ENCODE results near the gene TRIP4. TPM values are rescaled to one million over a fixed set of nuclear protein-coding genes. Genes with fewer than 3 reads are reported as not detected.
"Not testable (repeated sequence)": the region's sequence is repeated elsewhere in the genome, so short reads cannot be mapped to it uniquely, and the experiment has no call there.

Gene TRIP4
- polyA plus RNA-seq, 6 donors from 2014 or later, result 23.6 to 32.6 (median 27.2) TPM

DNA sequence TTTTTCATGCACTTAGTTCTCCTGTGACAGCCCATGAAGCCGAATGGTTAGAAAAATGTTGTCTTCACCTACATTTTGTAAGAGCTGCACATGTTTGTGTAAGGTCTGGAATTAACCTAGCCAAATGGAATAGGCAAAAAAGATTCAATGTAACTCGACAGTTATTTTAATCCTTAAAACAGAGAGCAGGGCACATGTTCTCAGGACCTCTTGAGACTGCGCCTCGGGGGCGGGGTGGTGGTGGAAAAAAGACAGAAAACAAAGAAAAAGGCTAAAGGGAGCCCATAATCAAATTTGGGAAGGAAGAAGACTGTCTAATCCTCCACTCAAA is 31.0 kb upstream of the TRIP4 start:
- no peak for DNase-seq
- Mint-ChIP-seq H3K27me3 (no peaks in the 10 kb centered on the region), H3K36me3 (no peaks in the 10 kb centered on the region), H3K9me3 (no peaks in the 10 kb centered on the region), H3K27ac (peak overlapping the region; percentile 79 to 98 (median 94)), H3K4me3 (peak overlapping the region; percentile 85 to 98 (median 96)), H3K4me1 (peaks cover 16 to 21% (median 20%) of the 10 kb centered on the region in 3 donors)
- ATAC-seq (ENCODE audit: low read depth in 2 of 2), result no peak

DNA sequence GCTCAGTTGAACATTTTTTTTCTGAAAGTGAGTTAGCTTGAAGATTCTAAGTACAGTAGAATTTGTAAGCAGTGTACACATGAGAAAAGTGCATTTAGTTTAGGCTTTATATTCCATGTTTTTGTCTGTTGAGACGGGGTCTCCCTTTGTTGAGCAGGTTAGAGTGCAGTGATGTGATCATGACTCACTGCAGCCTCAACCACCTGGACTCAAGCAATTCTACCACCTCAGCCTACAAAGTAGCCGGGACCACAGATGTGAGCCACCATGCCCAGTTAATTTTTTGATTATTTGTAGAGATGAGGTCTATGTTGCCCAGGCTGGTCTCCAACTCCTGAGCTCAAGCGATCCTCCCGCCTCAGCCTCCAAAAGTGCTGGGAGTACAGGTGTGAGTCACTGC is 26.4 kb upstream of the TRIP4 start:
- no peaks in the 10 kb centered on the region for H3K36me3 Mint-ChIP-seq
- H3K27ac Mint-ChIP-seq, result no peak overlapping the region
- DNase-seq, result no peak

DNA sequence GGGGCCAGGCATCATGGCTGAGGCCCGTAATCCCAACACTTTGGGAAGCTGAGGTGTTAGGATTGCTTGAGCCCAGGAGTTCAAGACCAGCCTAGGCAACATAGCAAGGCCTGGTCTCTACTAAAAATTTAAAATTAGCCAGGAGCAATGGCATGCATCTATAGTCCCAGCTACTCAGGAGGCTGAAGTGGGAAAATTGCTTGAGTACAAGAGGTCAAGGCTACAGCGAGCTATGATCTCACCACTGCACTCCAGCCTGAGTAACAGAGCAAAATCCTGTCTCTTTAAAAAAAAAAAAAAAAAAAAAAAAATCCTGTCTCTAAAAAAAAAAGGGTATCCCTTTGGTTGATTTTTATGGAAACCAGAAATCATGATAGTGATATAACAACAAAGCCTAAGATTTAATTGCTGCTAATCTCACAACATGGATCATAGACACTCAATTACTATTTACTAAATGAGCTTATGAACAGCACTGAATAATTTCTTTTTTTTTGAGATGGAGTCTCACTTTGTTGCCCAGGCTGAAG is 18.5 kb upstream of the TRIP4 start:
- no peaks in the 10 kb centered on the region for H3K9me3 Mint-ChIP-seq
- peak overlapping the region in 1 of 8 donors; percentile 8 for H3K4me3 Mint-ChIP-seq
- H3K27ac Mint-ChIP-seq, result peak overlapping the region in 1 of 6 donors; percentile 38
- H3K27me3 Mint-ChIP-seq, result no peaks in the 10 kb centered on the region
- H3K4me1 Mint-ChIP-seq, result peaks cover 2 to 17% (median 13%) of the 10 kb centered on the region in 3 donors
- no peak for DNase-seq
- no peak for ATAC-seq (ENCODE audit: low read depth in 2 of 2)
- H3K36me3 Mint-ChIP-seq, result no peaks in the 10 kb centered on the region

More for the DNA sequence above, 26.4 kb upstream of the TRIP4 start:
- no peaks in the 10 kb centered on the region for H3K27me3 Mint-ChIP-seq
- ATAC-seq (ENCODE audit: low read depth in 2 of 2), result no peak
- no peak overlapping the region for H3K4me3 Mint-ChIP-seq
- no peaks in the 10 kb centered on the region for H3K9me3 Mint-ChIP-seq
- peaks cover 3 to 6% (median 5%) of the 10 kb centered on the region in 3 donors for H3K4me1 Mint-ChIP-seq

DNA sequence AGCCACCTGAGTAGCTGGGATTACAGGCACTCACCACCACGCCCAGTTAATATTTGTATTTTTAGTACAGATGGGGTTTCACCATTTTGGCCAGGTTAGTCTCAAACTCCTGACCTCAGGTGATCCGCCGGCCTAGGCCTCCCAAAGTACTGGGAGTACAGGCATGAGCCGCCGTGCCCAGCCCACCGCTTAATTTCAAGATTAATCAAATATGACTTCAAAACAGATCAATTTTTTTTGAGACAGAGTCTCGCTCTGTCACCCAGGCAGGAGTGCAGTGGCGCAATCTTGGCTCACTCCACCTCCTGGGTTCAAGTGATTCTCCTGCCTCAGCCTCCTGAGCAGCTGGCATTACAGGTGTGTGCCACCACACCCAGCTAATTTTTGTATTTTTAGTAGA is 16.3 kb upstream of the TRIP4 start:
- H3K4me1 Mint-ChIP-seq, result peaks cover 2 to 17% (median 13%) of the 10 kb centered on the region in 3 donors
- H3K9me3 Mint-ChIP-seq; DNase-seq; ATAC-seq (ENCODE audit: low read depth in 2 of 2); H3K27me3 Mint-ChIP-seq; H3K27ac Mint-ChIP-seq; H3K4me3 Mint-ChIP-seq; H3K36me3 Mint-ChIP-seq: not testable (repeated sequence)

DNA sequence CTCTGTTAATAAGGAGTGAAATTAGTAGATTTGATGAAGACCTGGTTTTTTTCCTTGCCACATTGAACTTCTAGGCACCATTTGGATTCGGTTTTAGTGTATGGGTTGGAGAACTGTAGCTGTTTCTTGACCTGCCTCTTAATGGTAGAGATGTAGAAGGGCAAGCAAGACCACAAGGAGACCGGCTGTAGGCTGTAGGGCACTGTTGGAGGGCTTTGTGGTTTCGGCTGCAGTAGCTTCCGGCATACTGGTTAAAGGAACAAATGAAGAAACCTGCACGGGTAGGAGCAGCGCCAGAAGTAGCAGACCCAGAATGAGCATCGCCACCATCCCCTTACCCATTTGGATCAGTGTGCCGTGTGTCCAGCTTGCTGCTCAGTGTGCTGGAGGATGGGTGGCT is 14.3 kb upstream of the TRIP4 start:
- Mint-ChIP-seq H3K27ac (peak overlapping the region in 1 of 6 donors; percentile 36), H3K27me3 (no peaks in the 10 kb centered on the region), H3K4me3 (peak overlapping the region in 1 of 8 donors; percentile 24), H3K4me1 (peaks cover 0 to 4% (median 0%) of the 10 kb centered on the region in 3 donors), H3K9me3 (no peaks in the 10 kb centered on the region), H3K36me3 (no peaks in the 10 kb centered on the region)
- DNase-seq (no peak), ATAC-seq (ENCODE audit: low read depth in 2 of 2) (no peak)

DNA sequence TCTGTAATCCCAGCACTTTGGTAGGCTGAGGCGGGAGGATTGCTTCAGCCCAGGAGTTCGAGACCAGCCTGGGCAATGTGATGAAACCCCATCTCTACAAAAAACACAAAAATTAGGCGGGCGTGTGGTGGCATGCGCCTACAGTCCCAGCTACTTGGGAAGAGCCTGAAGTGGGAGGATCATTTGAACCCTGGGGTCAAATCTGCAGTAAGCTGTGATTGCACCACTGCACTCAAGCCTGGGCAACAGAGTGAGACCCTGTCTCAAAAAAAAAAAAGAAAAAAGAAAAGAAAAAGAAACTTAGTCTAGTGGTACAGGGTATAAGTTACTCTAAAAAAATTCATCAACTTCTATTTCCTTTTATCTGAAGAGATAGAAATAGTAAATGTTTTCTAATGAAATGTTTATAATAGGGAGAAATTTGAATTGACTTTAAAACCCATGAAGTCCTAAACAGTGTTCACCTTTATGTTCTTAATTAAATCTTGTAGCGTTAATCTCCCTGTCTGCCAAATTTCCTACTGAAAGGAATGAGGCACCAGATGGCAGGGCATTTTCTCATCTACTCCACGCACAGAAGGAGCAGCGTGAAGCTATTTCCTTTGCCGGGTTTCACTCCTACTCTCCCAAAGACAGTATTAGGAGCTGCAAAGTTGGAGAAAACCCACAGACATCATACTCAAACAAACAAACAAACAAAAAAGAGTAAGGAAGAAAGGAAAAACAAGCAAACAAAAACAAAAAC is 8.2 kb upstream of the TRIP4 start:
- no peak for DNase-seq
- Mint-ChIP-seq H3K27me3 (no peaks in the 10 kb centered on the region), H3K9me3 (no peaks in the 10 kb centered on the region), H3K27ac (peak overlapping the region in 2 of 6 donors; percentile 19 to 52), H3K4me3 (peak overlapping the region in 7 of 8 donors; percentile 15 to 90 (median 73)), H3K36me3 (no peaks in the 10 kb centered on the region), H3K4me1 (peaks cover 9 to 18% (median 14%) of the 10 kb centered on the region in 3 donors)
- no peak for ATAC-seq (ENCODE audit: low read depth in 2 of 2)

DNA sequence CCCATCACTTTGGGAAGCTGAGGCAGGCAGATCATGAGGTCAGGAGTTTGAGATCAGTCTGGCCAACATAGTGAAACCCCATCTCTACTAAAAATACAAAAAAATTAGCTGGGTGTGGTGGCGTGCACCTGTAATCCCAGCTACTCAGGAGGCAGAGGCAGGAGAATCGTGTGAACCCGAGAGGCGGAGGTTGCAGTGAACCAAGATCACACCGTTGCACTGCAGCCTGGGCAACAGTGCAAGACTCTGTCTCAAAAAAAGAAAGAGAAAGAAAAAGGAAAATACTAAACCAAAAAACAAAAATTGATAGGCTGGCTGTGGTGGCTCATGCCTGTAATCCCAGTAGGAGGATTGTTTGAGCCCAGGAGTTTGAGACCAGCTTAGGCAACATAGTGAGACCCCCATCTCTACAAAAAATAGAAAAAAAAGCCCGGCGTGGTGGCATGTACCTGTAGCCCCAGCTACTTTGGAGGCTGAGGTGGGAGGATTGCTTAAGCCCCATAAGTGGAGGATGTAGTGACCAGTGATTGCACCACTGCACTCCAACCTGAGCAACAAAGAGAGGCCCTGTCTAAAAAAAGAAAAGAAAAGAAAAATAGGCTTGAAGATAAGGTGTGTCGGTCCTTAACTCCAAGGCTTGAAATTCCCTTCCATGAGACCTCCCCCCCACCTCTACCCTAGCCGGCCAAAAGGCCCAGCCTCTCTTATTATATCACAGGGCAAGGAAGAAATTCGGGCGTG is 7.3 kb upstream of the TRIP4 start:
- Mint-ChIP-seq H3K4me1 (peaks cover 9 to 18% (median 14%) of the 10 kb centered on the region in 3 donors), H3K4me3 (peak overlapping the region; percentile 83 to 100 (median 95)), H3K27ac (peak overlapping the region in 1 of 6 donors; percentile 58)
- ATAC-seq (ENCODE audit: low read depth in 2 of 2); H3K27me3 Mint-ChIP-seq; H3K36me3 Mint-ChIP-seq; H3K9me3 Mint-ChIP-seq; DNase-seq: not testable (repeated sequence)

DNA sequence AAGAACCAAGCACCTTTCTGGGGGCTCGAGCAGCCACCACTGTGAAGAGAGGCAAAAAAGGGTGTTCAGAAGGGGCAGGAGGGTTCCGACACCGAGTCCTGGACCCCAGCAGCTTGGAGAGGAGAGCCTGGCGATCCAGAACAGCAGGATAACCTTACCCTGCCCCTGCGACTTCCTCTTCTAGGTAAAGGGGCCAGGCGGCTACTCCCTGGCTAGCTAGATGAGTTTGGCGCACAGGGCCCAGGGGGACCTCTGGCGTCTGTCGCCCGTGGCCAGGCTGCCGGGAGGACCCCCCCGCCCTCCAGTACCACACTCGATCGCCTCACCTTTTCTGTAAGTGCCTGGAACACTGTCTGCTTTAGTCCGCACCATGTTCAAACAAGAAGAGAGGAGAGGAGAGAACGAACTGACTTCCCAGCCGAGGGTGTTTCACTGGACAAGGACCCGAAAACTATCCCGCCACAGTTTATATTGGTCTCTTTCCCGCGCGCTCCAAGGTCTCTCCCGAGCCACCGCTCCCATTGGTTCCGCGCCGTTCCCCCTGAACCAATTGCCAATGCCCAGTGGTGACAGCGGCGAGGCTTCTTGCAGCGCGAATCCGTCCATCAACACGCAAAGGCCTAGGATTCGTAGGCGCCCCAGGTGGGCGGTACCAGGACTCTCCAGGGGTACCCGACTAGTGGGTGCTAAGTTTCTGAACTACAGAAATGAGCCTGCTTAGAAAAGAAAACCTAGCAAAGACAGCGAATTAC is 6.5 kb upstream of the TRIP4 start, which contains the start of gene PCLAF:
TSS of gene PCLAF (minus strand) at position 442 of the 752 bp plus-strand sequence. CDS start at position 372, 70 bp downstream.
- Mint-ChIP-seq H3K36me3 (no peaks in the 10 kb centered on the region), H3K27ac (peak within 1 kb of the TSS in 5 of 6 donors; percentile 34 to 85 (median 82)), H3K4me3 (peak within 1 kb of the TSS; percentile 83 to 100 (median 95)), H3K9me3 (no peaks in the 10 kb centered on the region), H3K27me3 (no peaks in the 10 kb centered on the region), H3K4me1 (peaks cover 9 to 18% (median 14%) of the 10 kb centered on the region in 3 donors)
- ATAC-seq (ENCODE audit: low read depth in 2 of 2) (peak; percentile 100), DNase-seq (peak; percentile 86)

DNA sequence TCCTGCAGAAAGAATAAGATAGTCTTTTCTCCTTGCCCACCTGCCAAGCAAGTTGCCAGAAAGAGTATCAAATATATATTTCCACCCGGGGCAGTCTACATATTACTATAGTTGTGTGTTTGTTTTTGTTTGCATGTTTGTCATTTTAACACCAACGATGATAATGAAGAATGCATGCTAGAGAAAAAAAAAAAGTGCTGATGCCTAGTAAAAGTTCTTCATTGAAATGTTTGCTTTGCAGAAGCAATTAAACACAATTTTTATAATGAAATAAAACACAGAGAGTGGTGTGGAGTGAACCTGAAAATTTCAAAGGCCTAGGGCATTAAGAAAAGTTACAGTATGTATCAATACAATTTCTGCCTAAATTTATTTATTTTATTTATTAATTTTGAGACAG is 3.9 kb upstream of the TRIP4 start:
- no peaks in the 10 kb centered on the region for H3K9me3 Mint-ChIP-seq
- H3K27me3 Mint-ChIP-seq, result no peaks in the 10 kb centered on the region
- H3K4me3 Mint-ChIP-seq, result peak overlapping the region in 1 of 8 donors; percentile 36
- peak overlapping the region in 1 of 6 donors; percentile 68 for H3K27ac Mint-ChIP-seq
- DNase-seq, result no peak
- no peaks in the 10 kb centered on the region for H3K36me3 Mint-ChIP-seq
- ATAC-seq (ENCODE audit: low read depth in 2 of 2), result no peak
- H3K4me1 Mint-ChIP-seq, result peaks cover 18 to 29% (median 27%) of the 10 kb centered on the region in 3 donors

DNA sequence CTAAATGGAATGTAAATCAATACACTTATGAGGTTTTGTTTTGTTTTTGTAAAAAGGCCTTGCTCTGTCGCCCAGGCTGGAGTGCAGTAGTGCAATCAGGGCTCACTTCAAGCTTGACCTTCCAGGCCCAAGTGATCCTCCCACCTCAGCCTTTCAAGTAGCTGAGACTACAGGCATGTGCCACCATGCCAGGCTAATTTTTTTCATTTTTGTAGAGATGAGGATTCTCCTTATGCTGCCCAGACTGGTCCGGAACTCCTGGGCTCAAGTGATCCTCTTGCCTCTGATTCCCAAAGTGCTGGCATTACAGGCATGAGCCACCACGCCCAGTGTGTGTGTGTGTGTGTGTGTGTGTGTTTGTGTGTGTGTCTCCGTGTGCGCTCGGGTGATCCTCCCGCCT is 1.3 kb upstream of the TRIP4 start:
- ATAC-seq (ENCODE audit: low read depth in 2 of 2), result no peak
- no peaks in the 10 kb centered on the region for H3K27me3 Mint-ChIP-seq
- no peaks in the 10 kb centered on the region for H3K9me3 Mint-ChIP-seq
- H3K4me3 Mint-ChIP-seq, result peak overlapping the region in 4 of 8 donors; percentile 61 to 95 (median 72)
- no peaks in the 10 kb centered on the region for H3K36me3 Mint-ChIP-seq
- H3K4me1 Mint-ChIP-seq, result peaks cover 22 to 28% (median 27%) of the 10 kb centered on the region in 3 donors
- H3K27ac Mint-ChIP-seq, result peak overlapping the region in 1 of 6 donors; percentile 42
- DNase-seq, result no peak

DNA sequence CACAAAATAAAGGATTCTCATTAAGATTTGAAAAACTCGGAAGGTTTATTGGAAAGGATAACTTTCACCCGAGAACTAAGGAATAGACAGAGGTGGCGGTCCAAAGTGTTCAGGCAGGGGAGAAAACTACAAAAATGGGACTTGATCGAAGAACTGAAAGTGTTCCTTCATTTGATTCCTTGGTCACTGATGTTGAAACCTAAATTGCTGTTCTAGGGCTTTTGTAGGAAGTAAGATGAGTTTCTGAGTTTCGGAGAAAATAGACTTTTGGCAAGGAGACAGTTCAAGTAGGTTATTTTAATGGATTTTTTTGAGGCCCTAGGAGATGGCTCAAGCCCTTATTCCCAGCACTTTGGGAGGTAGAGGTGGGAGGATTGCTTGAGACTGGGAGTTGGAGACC is 1.4 kb downstream of the TRIP4 start:
- no peak for ATAC-seq (ENCODE audit: low read depth in 2 of 2)
- no peak for DNase-seq

DNA sequence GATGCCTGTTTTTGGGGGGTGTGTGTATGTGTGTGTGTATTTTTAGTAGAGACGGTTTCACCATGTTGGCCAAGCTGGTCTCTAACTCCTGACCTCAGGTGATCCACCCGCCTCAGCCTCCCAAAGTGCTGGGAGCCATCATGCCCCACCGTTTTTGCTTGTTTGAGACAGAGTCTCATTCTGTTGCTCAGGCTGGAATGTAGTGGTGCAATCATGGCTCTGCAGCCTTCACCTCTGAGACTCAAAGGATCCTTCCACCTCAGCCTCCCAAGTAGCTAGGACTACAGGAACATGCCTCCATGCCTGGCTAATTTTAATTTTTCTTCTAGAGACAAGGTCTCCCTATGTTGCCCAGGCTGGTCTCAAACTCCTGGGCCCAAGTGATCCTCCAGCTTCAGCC is 4.8 kb downstream of the TRIP4 start:
- Mint-ChIP-seq H3K27ac (peak overlapping the region in 2 of 6 donors; percentile 54 to 64), H3K36me3 (peaks cover 17 to 21% of the 10 kb centered on the region in 2 donors), H3K4me1 (peaks cover 16% of the 10 kb centered on the region in 3 donors), H3K4me3 (peak overlapping the region in 1 of 8 donors; percentile 18)
- DNase-seq; H3K27me3 Mint-ChIP-seq; ATAC-seq (ENCODE audit: low read depth in 2 of 2); H3K9me3 Mint-ChIP-seq: not testable (repeated sequence)

More for the DNA sequence above, 1.4 kb downstream of the TRIP4 start:
- Mint-ChIP-seq H3K4me3 (peak overlapping the region; percentile 54 to 100 (median 83)), H3K4me1 (peaks cover 17 to 18% (median 18%) of the 10 kb centered on the region in 3 donors), H3K36me3 (peaks cover 5 to 6% of the 10 kb centered on the region in 2 donors), H3K27ac (peak overlapping the region in 5 of 6 donors; percentile 9 to 90 (median 57)), H3K27me3 (no peaks in the 10 kb centered on the region), H3K9me3 (no peaks in the 10 kb centered on the region)

DNA sequence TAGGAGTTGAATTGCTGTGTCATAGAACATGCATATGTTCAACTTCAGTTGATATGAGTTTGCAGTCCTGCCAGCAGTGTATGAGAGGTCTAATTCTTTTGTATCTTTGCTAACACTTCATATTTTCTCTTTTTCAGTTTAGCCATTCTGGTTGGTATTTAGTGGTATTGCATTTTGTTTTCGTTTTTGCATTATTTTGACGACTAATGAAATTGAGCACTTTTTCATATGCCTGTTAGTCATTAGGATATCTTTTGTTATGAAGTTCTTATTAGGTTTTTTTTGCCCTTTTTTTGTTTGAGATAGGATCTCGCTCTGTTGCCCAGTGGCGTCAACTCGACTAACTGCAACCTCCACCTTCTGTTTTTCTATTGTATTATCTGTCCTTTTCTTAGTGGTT is 9.2 kb downstream of the TRIP4 start:
- peaks cover 30 to 32% of the 10 kb centered on the region in 2 donors for H3K36me3 Mint-ChIP-seq
- DNase-seq (no peak), ATAC-seq (ENCODE audit: low read depth in 2 of 2) (no peak)
- H3K4me1 Mint-ChIP-seq, result peaks cover 0 to 3% (median 0%) of the 10 kb centered on the region in 3 donors
- no peak overlapping the region for H3K27ac Mint-ChIP-seq
- no peaks in the 10 kb centered on the region for H3K9me3 Mint-ChIP-seq
- no peaks in the 10 kb centered on the region for H3K27me3 Mint-ChIP-seq
- no peak overlapping the region for H3K4me3 Mint-ChIP-seq

All from naive B cell (primary cell).